ENCODE measurements around the gene TTC31.

DNA sequence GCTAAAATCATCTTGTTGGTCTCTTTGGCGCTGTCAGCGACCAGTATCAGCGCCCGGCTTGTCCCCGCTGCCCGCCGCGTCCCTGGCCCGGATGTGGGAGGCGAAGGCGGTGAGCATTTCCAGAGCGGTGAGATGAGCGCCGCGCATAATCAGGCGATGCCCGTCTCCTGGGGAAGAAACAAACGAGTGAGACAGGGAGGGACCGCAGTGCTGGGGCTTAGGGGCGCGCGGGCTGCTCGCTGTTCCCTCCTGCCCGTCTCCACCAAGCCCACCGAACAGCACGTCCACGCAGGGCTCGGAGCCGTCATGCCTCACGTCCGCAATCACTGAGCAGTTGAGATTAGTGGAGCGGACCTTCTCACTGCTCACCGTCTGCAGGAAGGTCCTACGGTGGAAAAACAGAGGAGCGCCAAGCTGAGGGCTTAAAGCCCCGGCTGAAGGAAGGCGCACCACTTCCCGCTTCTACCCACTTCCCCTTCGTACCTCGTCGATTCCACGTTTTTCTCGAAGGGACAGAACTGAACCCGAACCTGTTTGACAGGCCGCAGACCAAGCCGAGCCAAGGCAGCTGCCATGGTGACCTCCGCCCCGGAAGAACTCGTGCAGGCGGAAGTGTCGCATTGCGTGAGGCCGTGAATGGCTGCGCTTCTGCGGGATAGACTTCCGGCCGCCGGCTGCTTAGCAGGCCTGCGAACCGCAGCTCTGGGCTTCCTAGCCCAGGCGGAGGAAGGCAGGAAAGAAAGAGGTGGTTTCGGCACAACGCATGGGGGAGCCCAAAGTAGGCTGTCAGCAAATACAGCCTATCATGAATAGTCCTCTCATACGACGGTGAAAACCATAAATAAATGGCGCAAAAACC is 10.6 kb upstream of the TTC31 start, which contains the start of gene MRPL53:
- TF ChIP-seq, protein P1, sequence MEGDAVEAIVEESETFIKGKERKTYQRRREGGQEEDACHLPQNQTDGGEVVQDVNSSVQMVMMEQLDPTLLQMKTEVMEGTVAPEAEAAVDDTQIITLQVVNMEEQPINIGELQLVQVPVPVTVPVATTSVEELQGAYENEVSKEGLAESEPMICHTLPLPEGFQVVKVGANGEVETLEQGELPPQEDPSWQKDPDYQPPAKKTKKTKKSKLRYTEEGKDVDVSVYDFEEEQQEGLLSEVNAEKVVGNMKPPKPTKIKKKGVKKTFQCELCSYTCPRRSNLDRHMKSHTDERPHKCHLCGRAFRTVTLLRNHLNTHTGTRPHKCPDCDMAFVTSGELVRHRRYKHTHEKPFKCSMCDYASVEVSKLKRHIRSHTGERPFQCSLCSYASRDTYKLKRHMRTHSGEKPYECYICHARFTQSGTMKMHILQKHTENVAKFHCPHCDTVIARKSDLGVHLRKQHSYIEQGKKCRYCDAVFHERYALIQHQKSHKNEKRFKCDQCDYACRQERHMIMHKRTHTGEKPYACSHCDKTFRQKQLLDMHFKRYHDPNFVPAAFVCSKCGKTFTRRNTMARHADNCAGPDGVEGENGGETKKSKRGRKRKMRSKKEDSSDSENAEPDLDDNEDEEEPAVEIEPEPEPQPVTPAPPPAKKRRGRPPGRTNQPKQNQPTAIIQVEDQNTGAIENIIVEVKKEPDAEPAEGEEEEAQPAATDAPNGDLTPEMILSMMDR (IDR thresholded peaks at IDR 0.05; ENCODE audit: low read depth, low read length, poor library complexity, severe bottlenecking) = no peak
- no peak for TF ChIP-seq EZH2phosphoT487 (IDR thresholded peaks at IDR 0.05; ENCODE audit: borderline replicate concordance, low read length)
